Central memory CD4-positive, alpha-beta T cell (primary cell): Measurements from ENCODE around the gene MFSD6.
"Not testable (repeated sequence)": the region's sequence is repeated elsewhere in the genome, so short reads cannot be mapped to it uniquely, and the experiment has no call there.

Experiments
- DNase-seq: peaks from one replicate; pipeline ENCODE4 v3.0.0; 2022

Gene MFSD6

DNA sequence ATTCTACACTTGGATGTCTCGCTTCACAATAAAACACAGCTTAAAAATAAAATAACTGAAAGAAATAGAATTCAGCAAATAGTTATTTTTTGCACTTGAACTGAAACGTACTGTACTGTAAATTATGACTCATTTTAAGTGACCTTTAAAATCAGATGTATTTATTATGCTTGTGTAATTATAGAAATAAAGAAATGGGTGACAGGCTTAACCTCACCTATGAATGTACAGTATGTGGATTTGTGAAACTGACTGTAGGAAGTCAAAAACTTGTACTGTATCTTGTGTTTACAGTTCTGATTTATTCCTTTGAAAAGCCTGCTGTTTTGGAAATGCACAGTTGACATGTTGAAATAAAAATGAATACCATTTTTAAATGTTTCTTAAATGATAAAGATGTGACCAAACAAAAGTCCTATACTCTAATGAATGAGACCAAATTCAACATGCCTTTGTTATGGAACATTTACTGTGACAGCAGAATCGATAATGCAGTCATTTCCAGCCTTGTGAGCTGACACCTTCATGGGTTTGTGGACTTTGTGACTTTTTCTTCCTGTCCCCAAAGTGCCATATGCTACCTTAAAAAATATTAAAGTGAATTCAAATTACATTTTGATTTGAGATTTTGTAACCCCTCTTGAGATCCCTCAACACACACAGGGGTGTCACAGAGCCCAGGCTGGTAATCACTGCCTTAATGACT is 93.7 kb downstream of the MFSD6 start:
- DNase-seq = no peak

DNA sequence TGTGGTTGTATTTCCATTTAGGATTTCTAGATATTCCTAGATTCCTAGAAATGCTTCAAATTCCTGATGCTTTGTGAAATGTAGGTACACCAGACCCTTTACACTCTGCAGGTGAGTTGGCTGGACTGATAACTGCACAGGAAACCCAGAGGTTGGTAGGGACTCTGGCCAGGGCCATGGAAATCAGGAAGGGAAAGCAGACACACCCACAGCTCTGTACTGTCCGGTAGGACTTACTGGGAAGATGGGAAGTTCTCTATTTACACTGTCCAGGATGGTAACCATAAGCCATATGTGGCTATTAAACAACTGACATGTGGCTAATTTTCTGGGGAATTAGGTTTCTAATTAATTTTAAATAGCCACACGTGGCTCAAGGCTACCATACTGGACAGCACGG is 94.9 kb downstream of the MFSD6 start:
- no peak for DNase-seq

GRCh38 chr2:190504912-190505311 is 96.8 kb downstream of the MFSD6 start:
- DNase-seq = no peak

- no peak for DNase-seq
These were observed 97.5 kb downstream of the MFSD6 start for GRCh38 chr2:190505696-190506095.

- no peak for DNase-seq
These were observed 98.5 kb downstream of the MFSD6 start for GRCh38 chr2:190506666-190507065.

- no peak for DNase-seq
These were observed 99.0 kb downstream of the MFSD6 start for GRCh38 chr2:190507135-190507534.

- not testable (repeated sequence) for DNase-seq
These were observed 101.7 kb downstream of the MFSD6 start for GRCh38 chr2:190509895-190510294.

GRCh38 chr2:190511104-190511503 is 102.9 kb downstream of the MFSD6 start:
- DNase-seq = no peak

GRCh38 chr2:190512539-190513095 is 104.5 kb downstream of the MFSD6 start:
- no peak for DNase-seq

DNA sequence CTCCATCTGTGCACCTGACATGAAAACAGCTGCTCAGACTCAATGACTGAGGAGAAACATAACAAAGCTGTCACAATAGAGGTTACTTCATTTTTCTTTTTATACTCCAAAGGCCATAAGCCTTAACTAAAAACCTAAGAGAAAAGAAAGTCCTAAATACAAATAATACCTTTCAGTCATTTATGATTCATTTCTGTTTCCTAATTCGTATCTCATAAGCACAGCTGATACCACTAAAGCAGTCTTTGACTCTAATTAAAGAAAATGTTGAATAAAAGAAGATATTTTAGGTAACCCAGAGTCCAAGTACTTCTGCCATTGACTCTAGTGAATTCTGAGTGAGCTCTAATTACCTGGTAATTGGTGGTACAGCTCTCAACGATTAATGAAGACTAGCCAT is 105.7 kb downstream of the MFSD6 start:
- DNase-seq = no peak

- DNase-seq = no peak
These were observed 106.5 kb downstream of the MFSD6 start for GRCh38 chr2:190514676-190515075.

DNA sequence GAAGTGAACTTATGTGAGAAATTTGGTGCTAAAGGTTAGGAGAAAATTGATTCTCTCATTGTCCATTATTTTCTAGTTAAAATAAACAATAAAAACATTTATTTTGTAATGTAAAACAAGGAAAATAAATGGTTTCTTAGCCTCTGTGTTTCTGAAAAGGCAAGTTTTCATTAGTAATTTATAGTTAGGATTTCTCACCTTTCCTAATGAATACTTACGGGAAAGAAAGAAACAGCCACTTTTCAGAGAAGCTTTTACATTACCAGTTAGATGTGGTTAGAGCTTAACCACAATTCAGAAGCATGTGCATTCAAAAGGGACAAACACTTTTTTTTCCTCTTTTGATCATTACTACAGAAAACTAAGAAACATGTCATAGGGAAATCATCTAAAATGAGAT is 107.5 kb downstream of the MFSD6 start:
- peak; percentile 62 for DNase-seq

DNA sequence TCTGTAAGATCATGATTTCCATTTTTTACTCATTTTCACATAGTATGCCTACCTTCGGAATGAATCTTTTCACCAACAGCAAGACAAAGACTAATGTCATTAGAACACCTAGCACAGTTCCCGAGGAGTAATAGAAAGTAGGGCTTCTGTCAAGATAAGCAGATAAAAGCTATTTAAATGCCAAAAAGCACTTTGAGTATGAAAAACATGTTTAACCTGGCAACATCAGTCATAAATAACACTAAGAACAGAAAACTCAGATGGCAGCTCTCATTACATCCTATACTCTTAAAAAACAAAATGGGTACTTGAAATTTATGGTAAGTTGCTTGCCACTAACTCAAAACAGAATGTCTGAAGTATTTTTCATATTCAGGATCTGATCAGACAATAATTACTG is 109.3 kb downstream of the MFSD6 start:
- DNase-seq = no peak

- peak; percentile 21 for DNase-seq
These were observed 112.0 kb downstream of the MFSD6 start for GRCh38 chr2:190519975-190520767.

GRCh38 chr2:190524928-190525327 is 116.8 kb downstream of the MFSD6 start:
- no peak for DNase-seq

DNA sequence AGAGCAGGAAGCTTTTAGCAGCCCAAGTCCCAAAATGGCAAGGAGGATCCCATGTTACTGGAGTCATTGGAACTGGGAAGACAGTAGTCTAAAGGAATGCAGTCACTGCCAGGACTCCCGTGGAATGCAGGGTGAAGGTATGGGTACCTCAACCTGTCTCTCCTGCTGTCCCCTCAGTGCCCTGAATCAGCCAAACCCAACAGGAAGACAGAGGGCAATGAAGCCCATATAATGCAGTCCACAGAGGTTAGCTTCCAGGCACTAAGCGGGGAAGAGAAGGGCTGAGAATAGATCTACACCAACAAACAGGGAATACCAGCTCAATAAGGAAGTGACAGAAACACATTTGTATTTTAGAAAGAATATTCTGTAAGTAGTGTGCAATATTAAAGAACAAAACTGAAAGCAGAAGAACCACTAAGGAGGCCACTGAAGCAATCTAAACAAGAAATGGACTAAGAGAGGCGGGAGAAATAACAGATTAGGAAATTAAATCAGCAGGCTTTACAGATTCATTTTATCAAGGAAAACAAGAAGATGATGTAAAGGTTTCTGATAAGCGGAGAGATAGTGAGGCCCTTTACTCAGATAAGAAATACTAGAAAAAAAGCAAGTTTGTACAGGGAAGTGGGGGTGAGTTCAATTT is 118.1 kb downstream of the MFSD6 start:
- no peak for DNase-seq

DNA sequence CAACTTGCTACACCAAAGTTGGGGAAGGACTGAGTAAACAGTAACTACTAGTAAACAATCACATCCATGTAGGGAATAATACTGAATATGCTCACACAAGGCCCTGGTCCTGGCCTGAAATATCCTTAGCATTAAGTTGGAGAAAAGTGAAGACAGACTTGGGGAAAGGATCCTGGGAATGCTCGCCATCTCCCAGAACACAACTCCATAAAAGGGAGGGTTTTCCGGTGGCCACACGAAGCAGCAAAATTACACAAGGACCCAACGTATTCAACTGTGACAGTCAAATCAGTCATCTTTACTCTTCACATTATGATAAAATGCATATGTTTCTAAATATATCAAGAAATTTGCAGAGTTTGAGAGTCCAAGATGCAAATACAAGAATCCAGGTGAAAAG is 119.1 kb downstream of the MFSD6 start:
- DNase-seq = no peak

- DNase-seq = no peak
These were observed 119.8 kb downstream of the MFSD6 start for GRCh38 chr2:190527918-190528317.

- no peak for DNase-seq
These were observed 120.4 kb downstream of the MFSD6 start for GRCh38 chr2:190528521-190529001.

- no peak for DNase-seq
These were observed 121.5 kb downstream of the MFSD6 start for GRCh38 chr2:190529486-190530247.

DNA sequence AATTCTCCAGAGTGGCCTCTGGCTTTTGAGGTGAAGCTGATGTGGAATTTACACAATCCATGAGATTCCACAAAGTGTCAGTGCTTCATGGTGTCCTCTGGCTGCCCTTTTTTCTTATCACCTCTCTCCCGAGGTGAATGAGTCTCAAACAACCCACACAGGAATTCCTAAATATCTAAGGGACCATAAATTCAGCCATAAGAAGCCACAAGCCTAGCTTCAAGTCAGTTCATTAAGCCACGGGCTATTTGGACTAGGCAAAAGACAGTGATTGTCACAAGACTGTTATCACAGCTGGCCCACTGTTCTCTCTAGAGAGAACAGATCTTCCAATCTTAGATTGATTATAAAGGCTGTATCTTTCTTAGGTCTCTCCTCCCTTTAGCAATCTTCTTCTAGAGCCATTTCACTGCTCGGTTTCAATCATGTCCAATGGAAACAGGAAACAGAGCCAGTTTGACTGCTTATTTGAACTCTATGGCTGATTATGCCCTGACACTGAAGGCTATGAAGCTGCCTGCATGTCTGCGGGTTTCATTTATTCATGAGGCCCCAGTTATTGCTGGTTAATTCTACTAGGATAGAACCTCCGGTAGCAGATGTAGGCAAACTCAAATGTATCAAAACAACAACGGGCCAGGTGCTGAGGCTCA is 122.2 kb downstream of the MFSD6 start:
- no peak for DNase-seq

GRCh38 chr2:190532581-190532980 is 124.4 kb downstream of the MFSD6 start:
- no peak for DNase-seq
